Keratinocyte (primary cell): Measurements from ENCODE around the gene GSS. TPM values are rescaled to one million over a fixed set of nuclear protein-coding genes. Genes with fewer than 3 reads are reported as not detected.

ENCODE experiments used
- DNase-seq: peaks from one replicate; pipeline ENCODE4 v3.0.0-alpha.2; 2011; ENCODE audit warnings: low read depth, missing footprints, low spot score
- FAIRE-seq: peaks from 2 replicates; lab custom pipeline; 2011; peaks lifted over from hg19 to GRCh38; lab: Jason Lieb, UNC
- H2AFZ ChIP-seq: 2 replicates; pipeline ENCODE4 v1.6.0; 2012; ENCODE audit warnings: low read length, control low read depth, inconsistent platforms; ENCODE audit not compliant: control insufficient read depth
- H3K27ac ChIP-seq: 2 replicates; pipeline ENCODE4 v1.5.1; 2011; ENCODE audit warnings: low read length; ENCODE audit not compliant: control insufficient read depth, insufficient read depth
- H3K27me3 ChIP-seq: 3 replicates; pipeline ENCODE4 v1.6.0; 2011; ENCODE audit warnings: low read length; ENCODE audit not compliant: control insufficient read depth, insufficient read depth; ENCODE audit errors: extremely low read depth
- H3K36me3 ChIP-seq, 2 experiments: 2 replicates in 1 of 2; 3 replicates in 1 of 2; pipeline ENCODE4 v1.5.1; 2011; ENCODE audit warnings: low read length in 2 of 2, mild to moderate bottlenecking in 1 of 2; ENCODE audit not compliant: control insufficient read depth in 2 of 2, insufficient read depth in 2 of 2; ENCODE audit errors: extremely low read depth in 1 of 2
- H3K4me1 ChIP-seq: 3 replicates; pipeline ENCODE4 v1.5.1; 2011; ENCODE audit warnings: low read length; ENCODE audit not compliant: control insufficient read depth, insufficient read depth; ENCODE audit errors: extremely low read depth
- H3K4me2 ChIP-seq: 3 replicates; pipeline ENCODE4 v1.6.0; 2011; ENCODE audit warnings: low read depth, low read length; ENCODE audit not compliant: control insufficient read depth, insufficient read depth; ENCODE audit errors: extremely low read depth
- H3K4me3 ChIP-seq, 3 experiments: fragments of 200-600 bp in 1 of 3; sonication (generic) in 1 of 3; 2 replicates in 2 of 3; 3 replicates in 1 of 3; pipeline ENCODE4 v1.5.1; 2011 to 2016; ENCODE audit warnings: low read length in 3 of 3, mild to moderate bottlenecking in 3 of 3, control low read depth in 2 of 3, inconsistent platforms in 1 of 3, low read depth in 1 of 3, mixed read lengths in 1 of 3, mixed run types in 1 of 3, moderate library complexity in 1 of 3; ENCODE audit not compliant: control insufficient read depth in 2 of 3, insufficient read depth in 2 of 3; ENCODE audit errors: extremely low read depth in 1 of 3
- H3K79me2 ChIP-seq: 2 replicates; pipeline ENCODE4 v1.6.0; 2012; ENCODE audit warnings: low read length; ENCODE audit not compliant: control insufficient read depth, insufficient read depth
- H3K9ac ChIP-seq: 3 replicates; pipeline ENCODE4 v1.6.0; 2011; ENCODE audit warnings: low read length; ENCODE audit not compliant: control insufficient read depth, insufficient read depth; ENCODE audit errors: extremely low read depth
- H3K9me1 ChIP-seq: 3 replicates; pipeline ENCODE4 v1.6.0; 2011; ENCODE audit warnings: low read length; ENCODE audit not compliant: control insufficient read depth, insufficient read depth; ENCODE audit errors: extremely low read depth
- H3K9me3 ChIP-seq: 2 replicates; pipeline ENCODE4 v1.5.1; 2012; ENCODE audit warnings: low read depth, low read length; ENCODE audit not compliant: control insufficient read depth
- H4K20me1 ChIP-seq: 3 replicates; pipeline ENCODE4 v1.6.0; 2011; ENCODE audit warnings: low read length; ENCODE audit not compliant: control insufficient read depth, insufficient read depth; ENCODE audit errors: extremely low read depth
- EZH2 ChIP-seq: IDR thresholded peaks from one replicate; pipeline ENCODE4 v1.6.1; 2012; ENCODE audit warnings: inconsistent platforms, mild to moderate bottlenecking, low read length, moderate library complexity
- dilution Hi-C: fragments of 300-500 bp; cut with MboI; formaldehyde crosslinking; loops from one replicate; pipeline ENCODE4 v1.7.0; 2020; ENCODE audit warnings: low sequenced_read_pairs; ENCODE audit not compliant: extremely low pct_ligation_motif_present
- polyA plus RNA-seq, 5 experiments: library from polyadenylated mRNA; depleted of rRNA in 3 of 5; stranded (reverse) in 3 of 5; stranded (forward) in 1 of 5; unstranded in 1 of 5; fragments of >200 nt; gene quantifications; 1 replicate in 1 of 5; 2 replicates in 3 of 5; 3 replicates in 1 of 5; pipeline versions ENCODE4 v1.2.1 to v1.2.3, GENCODE V29; 2011 to 2012; ENCODE audit warnings: missing spikeins in 2 of 5, low read depth in 1 of 5, low replicate concordance in 1 of 5
- TF ChIP-seq, protein P1 (sequence below), 3 experiments: IDR thresholded peaks in 1 of 3; conservative IDR thresholded peaks in 1 of 3; optimal IDR thresholded peaks in 1 of 3; 2 replicates in 2 of 3; 3 replicates in 1 of 3; pipeline versions ENCODE3 to v1.5.1; 2011; ENCODE audit warnings: low read length in 3 of 3, mild to moderate bottlenecking in 3 of 3, moderate library complexity in 2 of 3, control low read depth in 1 of 3, inconsistent platforms in 1 of 3; ENCODE audit not compliant: insufficient read depth in 2 of 3; ENCODE audit errors: extremely low read depth in 1 of 3

The GSS gene
- polyA plus RNA-seq, 1 donor (not counting 4 experiments of a cell fraction or from before 2014, with no cell fraction given), result 101 TPM

GRCh38 chr20:34891166-34892062 lies 64.2 kb downstream of the GSS start:
- Histone ChIP-seq H3K4me1 (peaks cover 28% of the 10 kb centered on the region), H3K79me2 (peaks cover 35% of the 10 kb centered on the region), H3K9ac (peak overlapping the region; percentile 23), H3K9me3 (no peaks in the 10 kb centered on the region), H3K36me3 (peaks cover 2 to 27% of the 10 kb centered on the region in 2 experiments), H2AFZ (no peak overlapping the region), H4K20me1 (no peaks in the 10 kb centered on the region), H3K4me3 (peak overlapping the region in 1 of 3 experiments; percentile 5), H3K27me3 (no peaks in the 10 kb centered on the region), H3K9me1 (no peaks in the 10 kb centered on the region), H3K4me2 (peak overlapping the region; percentile 68), H3K27ac (peak overlapping the region; percentile 76)
- DNase-seq, result no peak
- peak; percentile 13 for FAIRE-seq
- dilution Hi-C loops, result no loop called here
- TF ChIP-seq, protein P1, sequence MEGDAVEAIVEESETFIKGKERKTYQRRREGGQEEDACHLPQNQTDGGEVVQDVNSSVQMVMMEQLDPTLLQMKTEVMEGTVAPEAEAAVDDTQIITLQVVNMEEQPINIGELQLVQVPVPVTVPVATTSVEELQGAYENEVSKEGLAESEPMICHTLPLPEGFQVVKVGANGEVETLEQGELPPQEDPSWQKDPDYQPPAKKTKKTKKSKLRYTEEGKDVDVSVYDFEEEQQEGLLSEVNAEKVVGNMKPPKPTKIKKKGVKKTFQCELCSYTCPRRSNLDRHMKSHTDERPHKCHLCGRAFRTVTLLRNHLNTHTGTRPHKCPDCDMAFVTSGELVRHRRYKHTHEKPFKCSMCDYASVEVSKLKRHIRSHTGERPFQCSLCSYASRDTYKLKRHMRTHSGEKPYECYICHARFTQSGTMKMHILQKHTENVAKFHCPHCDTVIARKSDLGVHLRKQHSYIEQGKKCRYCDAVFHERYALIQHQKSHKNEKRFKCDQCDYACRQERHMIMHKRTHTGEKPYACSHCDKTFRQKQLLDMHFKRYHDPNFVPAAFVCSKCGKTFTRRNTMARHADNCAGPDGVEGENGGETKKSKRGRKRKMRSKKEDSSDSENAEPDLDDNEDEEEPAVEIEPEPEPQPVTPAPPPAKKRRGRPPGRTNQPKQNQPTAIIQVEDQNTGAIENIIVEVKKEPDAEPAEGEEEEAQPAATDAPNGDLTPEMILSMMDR (optimal IDR thresholded peaks at IDR 0.05 in 1 of 3, IDR thresholded peaks at IDR 0.05 in 1 of 3, conservative IDR thresholded peaks at IDR 0.05 in 1 of 3; ENCODE audit: extremely low read depth in 1 of 3, insufficient read depth in 2 of 3, low read length in 3 of 3), result no peak
- TF ChIP-seq EZH2, result no peak

- no peak for DNase-seq
- no peak for FAIRE-seq
- H3K27me3 ChIP-seq, result no peaks in the 10 kb centered on the region
- H3K9me3 ChIP-seq, result no peaks in the 10 kb centered on the region
- peaks cover 28% of the 10 kb centered on the region for H3K4me1 ChIP-seq
- TF ChIP-seq, protein P1 (optimal IDR thresholded peaks at IDR 0.05 in 1 of 3, IDR thresholded peaks at IDR 0.05 in 1 of 3, conservative IDR thresholded peaks at IDR 0.05 in 1 of 3; ENCODE audit: extremely low read depth in 1 of 3, insufficient read depth in 2 of 3, low read length in 3 of 3), result no peak
- TF ChIP-seq EZH2, result no peak
- H3K27ac ChIP-seq, result no peak overlapping the region
- H3K4me2 ChIP-seq, result no peak overlapping the region
- no peaks in the 10 kb centered on the region for H4K20me1 ChIP-seq
- H2AFZ ChIP-seq, result no peak overlapping the region
- peaks cover 23% of the 10 kb centered on the region for H3K79me2 ChIP-seq
- H3K36me3 ChIP-seq, result peaks cover 11 to 22% of the 10 kb centered on the region in 2 experiments
- dilution Hi-C loops, result no loop called here
- H3K4me3 ChIP-seq, result no peak overlapping the region
- no peaks in the 10 kb centered on the region for H3K9me1 ChIP-seq
- no peak overlapping the region for H3K9ac ChIP-seq
These were observed 67.1 kb downstream of the GSS start for GRCh38 chr20:34888468-34888867.
